NCI-H1092 treated with DMSO at 0.1 percent for 48 hours (cell line): Measurements from ENCODE around the gene KLHL30.
"Not testable (repeated sequence)": the region's sequence is repeated elsewhere in the genome, so short reads cannot be mapped to it uniquely, and the experiment has no call there.

Experiments used
- DNase-seq: peaks from one replicate; lab custom pipeline; 2025; lab: John Stamatoyannopoulos, UW

Gene KLHL30

GRCh38 chr2:238101891-238102841, 36.3 kb upstream of the KLHL30 start:
- DNase-seq = no peak

- DNase-seq = no peak
Measured at GRCh38 chr2:238102865-238103264, 35.6 kb upstream of the KLHL30 start.

- DNase-seq = no peak
Measured at GRCh38 chr2:238103465-238104225, 34.8 kb upstream of the KLHL30 start.

GRCh38 chr2:238104226-238104690, 34.2 kb upstream of the KLHL30 start:
- DNase-seq = no peak

GRCh38 chr2:238104691-238105371, 33.6 kb upstream of the KLHL30 start:
- no peak for DNase-seq

- DNase-seq = no peak
Measured at GRCh38 chr2:238105506-238106338, 32.7 kb upstream of the KLHL30 start.

GRCh38 chr2:238106339-238106697, 32.1 kb upstream of the KLHL30 start:
- DNase-seq = no peak

- no peak for DNase-seq
Measured at GRCh38 chr2:238106698-238107524, 31.6 kb upstream of the KLHL30 start.

- no peak for DNase-seq
Measured at GRCh38 chr2:238107525-238108422, 30.7 kb upstream of the KLHL30 start.

- DNase-seq = no peak
Measured at GRCh38 chr2:238108423-238109183, 29.9 kb upstream of the KLHL30 start.

GRCh38 chr2:238113611-238114010, 24.9 kb upstream of the KLHL30 start:
- DNase-seq = no peak

GRCh38 chr2:238114331-238114841, 24.1 kb upstream of the KLHL30 start:
- DNase-seq = no peak

GRCh38 chr2:238114851-238115660, 23.4 kb upstream of the KLHL30 start:
- DNase-seq = no peak

GRCh38 chr2:238115709-238116108, 22.8 kb upstream of the KLHL30 start:
- not testable (repeated sequence) for DNase-seq

- DNase-seq = no peak
Measured at GRCh38 chr2:238116298-238117198, 21.9 kb upstream of the KLHL30 start.
